D341Med (cell line): ENCODE results near the gene GMPPA.

Source experiments
- DNase-seq: peaks from one replicate; pipeline ENCODE4 v3.0.0; 2012; ENCODE audit warnings: low spot score

Gene GMPPA

GRCh38 chr2:219522111-219523030 is 23.7 kb downstream of the GMPPA start:
- DNase-seq = peak; percentile 64

GRCh38 chr2:219523031-219523671 is 24.5 kb downstream of the GMPPA start:
- no peak for DNase-seq

- DNase-seq = no peak
Measured at GRCh38 chr2:219524817-219525216, 26.1 kb downstream of the GMPPA start.

- DNase-seq = peak; percentile 76
Measured at GRCh38 chr2:219525533-219526232, 27.0 kb downstream of the GMPPA start.

GRCh38 chr2:219526320-219527075 is 27.8 kb downstream of the GMPPA start:
- no peak for DNase-seq

- no peak for DNase-seq
Measured at GRCh38 chr2:219527076-219527394, 28.3 kb downstream of the GMPPA start.

- no peak for DNase-seq
Measured at GRCh38 chr2:219527472-219527871, 28.8 kb downstream of the GMPPA start.

GRCh38 chr2:219530048-219530963 is 31.6 kb downstream of the GMPPA start:
- DNase-seq = peak; percentile 90

- DNase-seq = no peak
Measured at GRCh38 chr2:219531639-219532377, 33.1 kb downstream of the GMPPA start.

GRCh38 chr2:219532378-219532649 is 33.6 kb downstream of the GMPPA start:
- DNase-seq = no peak

GRCh38 chr2:219533930-219534661 is 35.4 kb downstream of the GMPPA start:
- no peak for DNase-seq

GRCh38 chr2:219536425-219536824 is 37.7 kb downstream of the GMPPA start:
- no peak for DNase-seq

- no peak for DNase-seq
Measured at GRCh38 chr2:219536967-219537366, 38.3 kb downstream of the GMPPA start.

GRCh38 chr2:219537657-219538488 is 39.2 kb downstream of the GMPPA start:
- DNase-seq = no peak

- no peak for DNase-seq
Measured at GRCh38 chr2:219538504-219538951, 39.8 kb downstream of the GMPPA start.

GRCh38 chr2:219538956-219539788 is 40.5 kb downstream of the GMPPA start:
- no peak for DNase-seq

- no peak for DNase-seq
Measured at GRCh38 chr2:219539926-219540678, 41.4 kb downstream of the GMPPA start.
